ENCODE data around the gene STARD3NL. TPM values are rescaled to one million over a fixed set of nuclear protein-coding genes. Genes with fewer than 3 reads are reported as not detected.

Gene STARD3NL, protein sequence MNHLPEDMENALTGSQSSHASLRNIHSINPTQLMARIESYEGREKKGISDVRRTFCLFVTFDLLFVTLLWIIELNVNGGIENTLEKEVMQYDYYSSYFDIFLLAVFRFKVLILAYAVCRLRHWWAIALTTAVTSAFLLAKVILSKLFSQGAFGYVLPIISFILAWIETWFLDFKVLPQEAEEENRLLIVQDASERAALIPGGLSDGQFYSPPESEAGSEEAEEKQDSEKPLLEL
- polyA plus RNA-seq (2012; ENCODE audit: missing spikeins), result 41.7 TPM

DNA sequence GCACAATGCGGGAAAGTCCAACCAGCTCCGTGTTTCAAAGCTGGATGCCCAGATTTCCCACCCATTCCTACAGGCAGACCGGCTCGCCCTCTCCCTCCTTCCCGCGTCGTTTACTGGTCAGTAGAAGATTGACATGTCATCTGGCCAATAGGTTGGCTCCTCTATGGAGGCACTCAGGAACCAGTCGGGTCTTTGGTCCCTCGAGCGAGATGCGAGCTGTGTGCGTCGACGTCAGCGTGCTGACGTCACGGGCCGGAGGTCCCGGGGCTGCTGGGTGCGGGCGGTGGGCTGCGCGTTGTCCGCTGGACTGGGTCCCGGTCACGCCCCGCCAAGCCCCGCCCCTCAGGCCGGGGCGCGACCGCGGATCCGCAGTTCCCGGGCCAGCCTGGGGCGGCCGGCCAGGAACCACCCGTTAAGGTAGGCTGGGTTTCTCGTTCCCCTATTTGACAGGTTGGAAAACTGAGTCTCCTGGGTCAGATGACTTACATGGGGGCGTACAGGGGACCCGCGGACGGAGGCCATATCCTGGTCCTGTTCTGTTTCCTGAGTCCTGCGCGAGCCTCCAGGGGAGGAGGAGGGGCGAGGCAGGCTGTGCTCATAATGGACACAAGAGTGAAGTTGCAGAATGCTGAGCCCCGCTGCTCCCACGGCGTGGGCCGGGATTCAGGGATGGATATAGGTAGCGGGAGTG lies at the start of gene STARD3NL:
Gene STARD3NL, plus strand, starts transcription at position 242 of the 691 bp plus-strand sequence. CDS start 29,260 bp downstream, outside the sequence.
- DNase-seq (ENCODE audit: insufficient read length), result peak; percentile 81
- TF ChIP-seq TAF1 (IDR thresholded peaks at IDR 0.05; ENCODE audit: borderline replicate concordance, low read depth, low read length) (no peak), POLR2A (IDR thresholded peaks at IDR 0.05; ENCODE audit: low read depth, low read length) (peak; percentile 60; the same call in 1 of the 2 replicates), POLR2AphosphoS5 (IDR thresholded peaks at IDR 0.05; ENCODE audit: low read depth, low read length) (peak; percentile 61)
- FAIRE-seq, result peak; percentile 99

DNA sequence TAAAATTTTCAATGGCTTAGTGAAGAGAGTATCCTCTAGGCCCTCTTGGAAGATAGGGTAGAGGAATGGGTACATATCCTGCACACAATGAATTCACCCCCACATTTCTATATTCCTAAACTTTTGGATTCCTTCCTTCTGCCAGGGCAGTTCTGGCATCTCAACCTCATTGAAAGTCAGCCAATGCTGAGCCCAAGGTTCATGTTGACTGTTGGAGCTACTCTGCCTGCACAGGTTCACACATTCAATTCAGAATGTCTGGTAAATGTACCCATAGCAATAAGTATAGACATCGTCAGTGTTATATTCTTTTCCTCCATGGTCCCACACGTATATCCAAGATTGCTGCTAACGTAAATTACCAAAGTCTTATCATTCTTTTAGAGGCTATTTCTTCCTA lies 48.9 kb upstream of the STARD3NL start:
- TF ChIP-seq POLR2A (IDR thresholded peaks at IDR 0.05; ENCODE audit: low read depth, low read length) (no peak), TAF1 (IDR thresholded peaks at IDR 0.05; ENCODE audit: borderline replicate concordance, low read depth, low read length) (no peak), POLR2AphosphoS5 (IDR thresholded peaks at IDR 0.05; ENCODE audit: low read depth, low read length) (no peak)
- DNase-seq (ENCODE audit: insufficient read length), result no peak
- FAIRE-seq, result no peak

DNA sequence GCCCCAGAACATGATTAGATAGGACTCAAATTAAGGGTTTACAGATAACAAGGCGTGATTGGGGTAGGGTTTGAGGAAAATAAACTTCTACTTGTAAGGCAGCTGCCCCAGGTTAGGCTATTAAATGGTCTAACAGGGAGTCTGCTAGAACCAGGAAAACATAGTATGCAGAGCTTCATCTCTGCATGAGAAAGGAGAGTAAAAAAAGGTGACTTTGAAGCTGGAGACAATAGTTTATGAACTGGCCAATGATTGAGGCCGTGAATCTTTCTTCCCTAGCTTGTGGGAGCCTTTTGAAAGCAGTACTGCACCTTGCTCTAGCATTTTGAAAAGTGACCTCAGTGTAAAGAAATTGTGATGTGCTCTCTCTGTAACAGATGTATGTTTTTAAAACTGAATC lies 48.5 kb upstream of the STARD3NL start:
- FAIRE-seq, result no peak
- no peak for DNase-seq (ENCODE audit: insufficient read length)

DNA sequence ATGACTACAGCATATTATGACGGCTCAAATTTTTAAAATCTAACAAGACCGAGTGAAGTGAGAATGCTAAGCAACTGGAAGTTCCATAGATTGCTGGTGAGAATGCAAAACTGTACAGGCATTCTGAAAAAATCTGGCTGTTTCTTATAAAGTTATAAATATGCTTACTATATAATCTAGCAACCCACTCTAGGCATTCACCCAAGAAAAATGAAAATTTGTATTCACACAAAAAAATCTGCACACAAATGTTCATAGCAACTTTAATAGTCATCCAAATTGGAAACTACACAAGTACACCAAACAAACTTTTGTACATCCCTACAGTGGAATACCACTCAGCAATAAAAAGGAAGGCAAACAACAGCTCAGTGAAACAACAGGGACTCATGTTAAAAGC lies 39.9 kb upstream of the STARD3NL start:
- no peak for TF ChIP-seq TAF1 (IDR thresholded peaks at IDR 0.05; ENCODE audit: borderline replicate concordance, low read depth, low read length)
- TF ChIP-seq POLR2AphosphoS5 (IDR thresholded peaks at IDR 0.05; ENCODE audit: low read depth, low read length), result no peak
- no peak for TF ChIP-seq POLR2A (IDR thresholded peaks at IDR 0.05; ENCODE audit: low read depth, low read length)
- DNase-seq (ENCODE audit: insufficient read length), result no peak
- no peak for FAIRE-seq

More for the DNA sequence above, 48.5 kb upstream of the STARD3NL start:
- no peak for TF ChIP-seq POLR2AphosphoS5 (IDR thresholded peaks at IDR 0.05; ENCODE audit: low read depth, low read length)
- TF ChIP-seq POLR2A (IDR thresholded peaks at IDR 0.05; ENCODE audit: low read depth, low read length), result no peak
- no peak for TF ChIP-seq TAF1 (IDR thresholded peaks at IDR 0.05; ENCODE audit: borderline replicate concordance, low read depth, low read length)

DNA sequence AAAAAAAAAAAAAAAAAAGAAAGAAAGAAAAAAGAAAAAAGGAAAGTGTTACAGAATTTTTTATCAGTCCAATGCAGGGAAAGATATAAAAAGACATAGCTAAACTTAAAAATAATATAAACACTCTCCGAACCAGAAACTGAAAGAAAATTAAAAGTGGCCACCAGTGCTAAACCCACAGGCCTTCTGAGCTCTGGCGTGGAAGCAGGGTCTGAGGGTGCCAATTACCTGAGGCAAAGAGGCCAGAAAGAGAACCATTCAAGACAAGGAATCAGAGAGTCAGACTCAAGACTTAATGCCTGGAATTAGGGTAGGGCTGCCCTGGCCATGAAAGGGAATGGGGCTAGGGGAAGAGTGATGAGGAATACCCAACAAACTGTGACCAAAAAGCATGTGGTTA lies 36.9 kb upstream of the STARD3NL start:
- no peak for FAIRE-seq
- DNase-seq (ENCODE audit: insufficient read length), result no peak
- no peak for TF ChIP-seq POLR2A (IDR thresholded peaks at IDR 0.05; ENCODE audit: low read depth, low read length)
- no peak for TF ChIP-seq POLR2AphosphoS5 (IDR thresholded peaks at IDR 0.05; ENCODE audit: low read depth, low read length)
- no peak for TF ChIP-seq TAF1 (IDR thresholded peaks at IDR 0.05; ENCODE audit: borderline replicate concordance, low read depth, low read length)

DNA sequence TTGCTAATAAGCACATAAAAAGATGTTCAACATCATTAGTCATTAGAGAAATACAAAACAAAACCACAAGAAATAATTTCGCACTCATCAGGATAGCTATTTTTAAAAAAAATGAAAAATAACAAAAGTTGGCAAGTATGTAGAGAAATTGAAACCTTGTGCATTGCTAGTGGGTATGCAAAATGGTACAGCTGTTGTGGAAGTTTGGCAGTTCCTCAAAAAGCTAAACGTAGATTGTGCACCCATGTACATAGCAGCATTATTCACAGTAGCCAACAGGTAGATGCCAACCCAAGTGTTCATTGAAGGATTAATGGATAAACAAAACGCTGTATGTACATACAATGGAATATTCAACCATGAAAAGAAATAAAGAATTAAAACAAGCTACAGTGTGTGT lies 35.3 kb upstream of the STARD3NL start:
- FAIRE-seq, result peak; percentile 50
- no peak for DNase-seq (ENCODE audit: insufficient read length)
- TF ChIP-seq POLR2A (IDR thresholded peaks at IDR 0.05; ENCODE audit: low read depth, low read length), result no peak
- TF ChIP-seq POLR2AphosphoS5 (IDR thresholded peaks at IDR 0.05; ENCODE audit: low read depth, low read length), result no peak
- TF ChIP-seq TAF1 (IDR thresholded peaks at IDR 0.05; ENCODE audit: borderline replicate concordance, low read depth, low read length), result no peak

DNA sequence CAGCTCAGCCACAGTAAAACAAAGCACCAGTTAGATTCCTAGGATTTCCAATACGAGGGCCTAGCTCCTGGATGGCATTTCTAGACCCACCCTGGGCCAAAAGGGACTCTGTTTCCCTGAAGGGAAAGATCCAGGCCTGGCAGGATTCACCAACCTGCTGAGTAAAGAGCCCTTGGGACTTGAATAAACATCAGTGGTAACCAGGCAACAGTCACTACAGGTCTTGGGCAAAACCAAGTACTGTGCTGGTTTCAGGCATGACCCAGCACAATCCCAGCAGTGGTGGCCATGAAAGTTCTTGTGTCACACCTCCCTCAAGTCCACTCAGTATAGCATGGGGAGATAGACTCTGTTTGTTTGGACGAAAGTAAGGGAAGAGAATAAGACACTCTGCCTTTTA lies 31.0 kb upstream of the STARD3NL start:
- DNase-seq (ENCODE audit: insufficient read length), result no peak
- no peak for FAIRE-seq
- TF ChIP-seq POLR2A (IDR thresholded peaks at IDR 0.05; ENCODE audit: low read depth, low read length) (no peak), TAF1 (IDR thresholded peaks at IDR 0.05; ENCODE audit: borderline replicate concordance, low read depth, low read length) (no peak), POLR2AphosphoS5 (IDR thresholded peaks at IDR 0.05; ENCODE audit: low read depth, low read length) (no peak)

DNA sequence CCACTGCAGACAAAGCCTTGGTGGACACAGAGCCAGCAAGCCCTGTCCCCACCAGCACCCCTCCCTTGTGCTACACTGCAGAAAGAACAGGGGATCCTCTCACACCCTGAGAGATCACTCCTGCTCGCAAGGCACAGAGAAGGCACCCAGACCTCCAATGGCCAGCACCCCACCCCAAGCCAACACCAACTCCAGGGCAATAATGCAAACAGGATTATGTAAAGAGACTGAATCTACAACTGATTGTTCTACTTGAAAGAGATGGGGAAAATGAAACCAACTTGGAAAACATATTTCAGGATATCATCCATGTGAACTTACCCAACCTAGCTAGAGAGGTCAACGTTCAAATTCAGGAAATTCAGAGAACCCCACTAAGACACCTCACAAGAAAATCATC lies 26.5 kb upstream of the STARD3NL start:
- no peak for TF ChIP-seq TAF1 (IDR thresholded peaks at IDR 0.05; ENCODE audit: borderline replicate concordance, low read depth, low read length)
- TF ChIP-seq POLR2A (IDR thresholded peaks at IDR 0.05; ENCODE audit: low read depth, low read length), result no peak
- TF ChIP-seq POLR2AphosphoS5 (IDR thresholded peaks at IDR 0.05; ENCODE audit: low read depth, low read length), result no peak
- DNase-seq (ENCODE audit: insufficient read length), result no peak
- no peak for FAIRE-seq

DNA sequence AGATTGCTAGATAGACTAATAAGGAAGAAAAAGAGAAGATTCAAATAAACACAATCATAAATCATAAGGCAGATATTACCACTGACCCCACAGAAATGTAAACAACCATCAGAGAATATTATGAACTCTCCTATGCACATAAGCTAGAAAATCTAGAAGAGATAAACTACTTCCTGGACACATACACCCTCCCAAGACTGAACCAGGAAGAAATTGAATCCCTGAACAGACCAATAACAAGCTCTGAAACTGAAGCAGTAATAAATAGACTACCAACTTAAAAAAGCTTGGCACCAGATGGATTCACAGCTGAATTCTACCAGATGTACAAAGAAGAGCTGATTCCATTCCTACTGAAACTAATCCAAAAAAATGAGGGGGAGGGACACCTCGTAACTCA lies 24.5 kb upstream of the STARD3NL start:
- no peak for TF ChIP-seq TAF1 (IDR thresholded peaks at IDR 0.05; ENCODE audit: borderline replicate concordance, low read depth, low read length)
- no peak for TF ChIP-seq POLR2A (IDR thresholded peaks at IDR 0.05; ENCODE audit: low read depth, low read length)
- TF ChIP-seq POLR2AphosphoS5 (IDR thresholded peaks at IDR 0.05; ENCODE audit: low read depth, low read length), result no peak
- FAIRE-seq (no peak), DNase-seq (ENCODE audit: insufficient read length) (no peak)

DNA sequence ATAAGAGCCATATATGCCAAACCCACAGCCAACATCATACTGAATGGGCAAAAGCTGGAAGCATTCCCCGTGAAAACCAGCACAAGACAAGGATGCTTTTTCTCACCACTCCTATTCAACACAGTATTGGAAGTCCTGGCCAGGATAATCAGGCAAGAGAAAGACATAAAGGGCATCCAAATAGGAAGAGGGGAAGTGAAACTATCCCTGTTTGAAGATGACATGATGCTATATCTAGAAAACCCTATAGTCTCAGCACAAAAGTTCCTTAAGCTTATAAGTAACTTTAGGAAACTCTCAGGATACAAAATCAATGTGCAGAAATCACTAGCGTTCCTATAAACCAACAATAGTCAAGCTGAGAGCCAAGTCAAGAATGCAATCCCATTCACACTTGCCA lies 23.8 kb upstream of the STARD3NL start:
- TF ChIP-seq TAF1 (IDR thresholded peaks at IDR 0.05; ENCODE audit: borderline replicate concordance, low read depth, low read length) (no peak), POLR2A (IDR thresholded peaks at IDR 0.05; ENCODE audit: low read depth, low read length) (no peak), POLR2AphosphoS5 (IDR thresholded peaks at IDR 0.05; ENCODE audit: low read depth, low read length) (no peak)
- FAIRE-seq (no peak), DNase-seq (ENCODE audit: insufficient read length) (no peak)

DNA sequence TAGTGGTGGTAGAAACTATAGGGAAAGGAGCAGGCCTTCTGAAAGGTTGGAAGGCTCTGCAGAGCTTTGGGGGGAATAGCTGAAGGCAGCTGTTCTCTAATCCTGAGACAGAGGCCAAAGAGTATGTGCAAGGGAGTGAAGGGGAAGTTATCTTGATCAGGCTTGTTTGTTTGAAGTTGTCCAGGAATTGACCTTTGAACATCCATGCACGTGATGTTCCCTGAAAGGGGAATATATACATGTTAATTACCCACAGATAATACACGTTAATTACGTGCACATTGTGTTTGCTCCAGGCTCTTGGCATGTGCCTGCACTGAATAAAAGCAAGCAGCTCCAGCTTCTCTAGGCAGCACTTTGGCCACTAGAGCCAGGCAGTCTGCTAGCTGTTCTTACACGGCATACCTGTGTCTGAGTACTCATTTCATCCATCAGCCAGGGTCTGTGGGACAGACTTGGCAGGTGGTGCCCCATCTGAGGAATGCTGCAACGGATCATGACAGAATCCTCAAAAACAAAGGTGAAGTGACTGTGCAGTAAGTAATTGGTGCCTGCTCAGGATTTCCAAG lies 18.0 kb upstream of the STARD3NL start:
- DNase-seq (ENCODE audit: insufficient read length) (no peak), FAIRE-seq (peak; percentile 24)
- no peak for TF ChIP-seq POLR2A (IDR thresholded peaks at IDR 0.05; ENCODE audit: low read depth, low read length)
- no peak for TF ChIP-seq TAF1 (IDR thresholded peaks at IDR 0.05; ENCODE audit: borderline replicate concordance, low read depth, low read length)
- no peak for TF ChIP-seq POLR2AphosphoS5 (IDR thresholded peaks at IDR 0.05; ENCODE audit: low read depth, low read length)

Data from GM12892 (cell line).